GM12873 (cell line): ENCODE measurements around the gene PROX2.

Experiments used
- TF ChIP-seq, protein P1 (sequence below): IDR thresholded peaks from 2 replicates; pipeline ENCODE4 v1.5.1; 2012; ENCODE audit warnings: low read depth, mild to moderate bottlenecking, moderate library complexity, low read length, control low read depth; ENCODE audit not compliant: insufficient read depth; ENCODE audit errors: missing control alignments

PROX2 gene, protein sequence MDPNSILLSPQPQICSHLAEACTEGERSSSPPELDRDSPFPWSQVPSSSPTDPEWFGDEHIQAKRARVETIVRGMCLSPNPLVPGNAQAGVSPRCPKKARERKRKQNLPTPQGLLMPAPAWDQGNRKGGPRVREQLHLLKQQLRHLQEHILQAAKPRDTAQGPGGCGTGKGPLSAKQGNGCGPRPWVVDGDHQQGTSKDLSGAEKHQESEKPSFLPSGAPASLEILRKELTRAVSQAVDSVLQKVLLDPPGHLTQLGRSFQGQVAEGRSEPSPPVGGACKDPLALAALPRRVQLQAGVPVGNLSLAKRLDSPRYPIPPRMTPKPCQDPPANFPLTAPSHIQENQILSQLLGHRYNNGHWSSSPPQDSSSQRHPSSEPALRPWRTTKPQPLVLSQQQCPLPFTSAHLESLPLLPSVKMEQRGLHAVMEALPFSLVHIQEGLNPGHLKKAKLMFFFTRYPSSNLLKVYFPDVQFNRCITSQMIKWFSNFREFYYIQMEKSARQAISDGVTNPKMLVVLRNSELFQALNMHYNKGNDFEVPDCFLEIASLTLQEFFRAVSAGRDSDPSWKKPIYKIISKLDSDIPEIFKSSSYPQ

DNA sequence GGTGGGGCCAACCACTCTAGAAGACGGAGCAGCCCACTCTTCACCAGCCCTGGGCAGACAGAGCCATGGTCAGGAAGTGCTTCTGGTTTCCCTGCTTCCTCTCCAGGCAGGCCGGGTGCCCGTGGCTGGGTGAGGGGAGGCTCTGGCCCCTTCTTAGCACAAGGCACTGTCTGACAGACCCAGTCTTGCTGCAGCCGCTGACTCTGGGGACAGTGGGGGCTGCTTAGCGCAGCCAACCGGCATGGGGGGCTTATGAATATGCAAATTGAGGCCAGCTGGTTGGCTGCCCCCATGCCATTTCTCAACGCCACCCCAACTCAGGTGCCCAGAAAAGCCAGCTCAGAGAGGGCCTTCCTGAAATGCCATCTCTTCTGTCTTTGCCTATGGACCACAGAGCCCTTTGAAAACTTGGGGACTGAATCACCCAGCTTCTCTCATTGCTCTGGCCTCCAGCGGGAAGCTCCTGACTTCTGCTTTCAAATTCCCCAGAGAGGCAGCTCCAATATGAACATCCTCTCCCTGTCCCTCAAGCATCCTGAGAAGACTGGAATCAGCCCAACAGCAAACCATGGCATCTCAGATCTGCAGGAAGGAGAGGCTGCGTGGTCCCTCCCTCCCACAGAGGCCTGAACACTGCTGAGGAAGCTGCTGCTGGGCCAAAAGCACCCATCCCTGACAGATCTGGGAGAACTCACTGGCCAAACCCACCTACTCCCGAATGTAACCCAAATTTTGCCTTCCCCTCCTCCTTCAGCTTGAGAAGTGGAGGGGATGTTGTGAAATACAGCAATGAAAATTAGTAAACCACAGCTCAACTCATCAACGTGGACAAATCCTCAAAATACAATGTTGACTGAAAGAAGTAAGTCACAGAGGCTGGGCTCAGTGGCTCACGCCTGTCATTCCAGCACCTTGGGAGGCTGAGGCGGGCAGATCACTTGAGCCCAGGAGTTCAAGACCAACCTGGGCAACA is at the start of gene PROX2:
PROX2 (minus strand) TSS at position 205 of the 973 bp plus-strand sequence. CDS start 12,311 bp downstream, outside the sequence.
- TF ChIP-seq, protein P1, sequence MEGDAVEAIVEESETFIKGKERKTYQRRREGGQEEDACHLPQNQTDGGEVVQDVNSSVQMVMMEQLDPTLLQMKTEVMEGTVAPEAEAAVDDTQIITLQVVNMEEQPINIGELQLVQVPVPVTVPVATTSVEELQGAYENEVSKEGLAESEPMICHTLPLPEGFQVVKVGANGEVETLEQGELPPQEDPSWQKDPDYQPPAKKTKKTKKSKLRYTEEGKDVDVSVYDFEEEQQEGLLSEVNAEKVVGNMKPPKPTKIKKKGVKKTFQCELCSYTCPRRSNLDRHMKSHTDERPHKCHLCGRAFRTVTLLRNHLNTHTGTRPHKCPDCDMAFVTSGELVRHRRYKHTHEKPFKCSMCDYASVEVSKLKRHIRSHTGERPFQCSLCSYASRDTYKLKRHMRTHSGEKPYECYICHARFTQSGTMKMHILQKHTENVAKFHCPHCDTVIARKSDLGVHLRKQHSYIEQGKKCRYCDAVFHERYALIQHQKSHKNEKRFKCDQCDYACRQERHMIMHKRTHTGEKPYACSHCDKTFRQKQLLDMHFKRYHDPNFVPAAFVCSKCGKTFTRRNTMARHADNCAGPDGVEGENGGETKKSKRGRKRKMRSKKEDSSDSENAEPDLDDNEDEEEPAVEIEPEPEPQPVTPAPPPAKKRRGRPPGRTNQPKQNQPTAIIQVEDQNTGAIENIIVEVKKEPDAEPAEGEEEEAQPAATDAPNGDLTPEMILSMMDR: no peak

DNA sequence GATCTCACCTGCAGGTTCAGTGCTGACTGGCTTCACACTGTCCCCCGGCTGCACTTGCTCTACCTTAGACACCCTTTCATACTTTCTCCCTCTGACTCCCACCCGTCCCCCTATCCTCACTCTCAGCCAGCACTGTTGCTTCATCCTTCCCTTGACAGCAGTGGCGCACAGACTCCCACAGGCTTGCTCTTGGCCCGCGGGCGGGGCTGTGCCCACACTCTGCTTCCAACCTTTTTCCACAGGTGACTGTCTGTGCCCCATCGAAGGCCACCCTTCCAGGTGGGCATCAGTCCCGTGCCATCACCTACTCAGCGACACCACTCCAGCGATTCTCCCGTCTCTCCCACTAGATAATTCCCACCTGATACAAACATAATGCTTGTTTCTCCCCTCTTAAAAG is 48.1 kb upstream of the PROX2 start:
- TF ChIP-seq, protein P1: no peak

DNA sequence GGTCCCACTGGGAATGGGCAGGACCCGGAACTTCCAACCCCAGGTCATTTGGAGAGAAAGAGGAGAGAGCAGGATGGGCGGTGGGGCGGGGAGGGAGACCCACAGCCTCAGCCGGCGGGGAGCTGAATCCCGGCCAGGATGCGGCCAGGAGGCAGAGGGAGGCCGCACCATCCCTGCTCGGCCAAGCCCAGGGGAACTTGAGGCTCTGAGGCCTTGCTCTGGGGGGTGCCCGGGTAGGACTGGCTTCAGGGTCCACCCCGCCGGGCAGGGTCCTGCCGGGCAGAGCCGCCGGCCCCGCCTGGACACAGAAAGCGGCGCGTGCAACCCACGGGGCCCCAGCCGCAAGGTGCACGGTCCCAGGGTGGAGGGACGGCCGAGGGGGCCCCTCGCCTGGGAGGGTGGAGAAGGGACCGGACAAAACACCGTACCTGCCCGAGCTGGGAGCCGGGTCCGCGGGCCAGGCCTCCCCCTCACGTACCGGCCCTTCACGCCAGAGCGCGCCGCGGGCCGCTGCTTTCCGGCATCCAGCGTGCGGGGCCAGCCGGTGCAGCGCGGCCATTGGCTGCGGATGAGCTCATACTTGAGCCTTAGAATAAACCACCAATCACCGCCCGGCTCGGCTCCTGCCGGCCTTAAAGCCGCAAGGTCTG is 46.9 kb upstream of the PROX2 start, which contains the start of gene RPS6KL1:
RPS6KL1 (minus strand) TSS at position 509 of the 650 bp plus-strand sequence. CDS start 1,719 bp downstream, outside the sequence.
- TF ChIP-seq, protein P1: no peak

DNA sequence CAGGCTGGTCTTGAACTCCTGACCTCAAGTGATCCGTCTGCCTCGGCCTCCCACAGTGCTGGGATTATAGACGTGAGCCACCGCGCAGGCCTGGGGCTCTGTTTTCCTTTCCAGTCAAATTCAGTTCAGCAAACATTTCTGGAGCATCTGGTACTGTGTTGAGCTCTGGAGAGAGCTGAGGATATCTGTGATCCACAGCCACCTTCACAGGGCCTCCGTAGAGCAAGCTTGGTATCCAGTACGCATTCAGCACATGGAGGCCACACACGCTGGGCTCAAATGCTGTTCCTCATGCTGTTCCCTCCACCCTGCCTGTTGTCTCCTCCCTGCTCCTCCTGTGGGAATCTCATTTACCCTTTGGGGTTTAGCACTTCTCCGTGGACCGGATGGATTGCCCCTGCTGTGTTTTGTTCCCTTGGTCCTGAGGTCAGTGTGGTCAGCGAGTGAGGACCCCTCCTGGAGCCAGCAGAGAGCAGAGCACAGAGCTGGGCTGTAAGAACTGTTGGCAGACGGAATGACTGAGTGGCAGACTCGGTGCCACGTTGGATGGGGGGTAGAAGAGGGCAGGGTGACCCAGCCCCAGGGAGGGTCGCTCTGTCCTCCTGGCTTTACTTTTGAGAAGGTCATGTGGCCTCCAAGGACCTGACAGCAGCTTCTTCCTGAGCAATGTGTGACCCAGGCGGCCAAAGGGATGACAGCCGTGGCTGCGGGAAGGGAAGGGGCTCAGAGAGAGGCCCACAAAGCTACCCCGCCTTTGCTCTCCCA is 46.2 kb upstream of the PROX2 start:
- TF ChIP-seq, protein P1: no peak

DNA sequence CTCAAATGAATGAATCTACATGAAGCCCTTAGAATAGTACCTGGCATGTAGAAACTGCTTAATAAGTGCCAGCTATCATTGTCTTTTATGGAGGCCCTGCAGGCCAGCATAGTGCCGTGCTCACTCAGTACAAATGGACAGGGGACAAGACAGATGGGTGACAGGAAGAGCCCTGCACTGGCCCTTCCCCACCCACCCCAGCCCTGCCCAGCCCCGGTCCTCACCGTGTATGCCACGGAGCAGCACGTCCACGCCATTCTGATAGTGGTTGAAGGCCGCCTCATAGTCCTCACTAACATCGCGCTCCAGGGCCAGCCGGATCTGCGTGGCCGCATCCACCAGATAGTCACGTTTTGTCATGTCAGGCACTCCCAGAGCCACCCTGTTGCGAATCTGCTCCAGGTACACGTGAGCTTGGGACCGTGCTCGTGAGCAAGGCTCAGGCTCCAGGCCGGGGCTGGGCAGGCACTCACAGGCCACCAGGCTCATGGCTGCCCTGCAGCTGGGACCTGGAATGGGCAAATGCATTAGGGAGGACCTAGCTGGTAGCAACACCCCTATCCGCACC is 45.2 kb upstream of the PROX2 start:
- TF ChIP-seq, protein P1: no peak

DNA sequence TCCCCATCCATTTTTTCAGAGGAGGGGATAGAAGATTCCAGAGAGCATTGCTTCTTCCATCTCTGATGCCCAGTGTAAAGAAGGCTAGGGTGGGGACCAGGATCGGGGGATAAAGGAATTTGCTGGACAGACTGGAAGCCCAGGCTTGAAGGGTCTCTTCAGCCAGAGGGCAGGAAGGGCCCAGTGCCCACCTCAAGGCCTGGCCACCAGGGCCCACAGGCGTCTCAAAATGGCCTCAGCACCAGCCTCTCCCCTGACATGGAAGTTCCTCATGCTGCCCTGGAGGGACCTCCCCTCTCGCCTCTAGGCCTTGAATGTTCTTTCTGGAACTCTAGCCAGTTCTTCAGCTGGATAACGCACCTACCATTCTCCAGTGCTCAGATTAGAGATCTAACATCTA is 44.3 kb upstream of the PROX2 start:
- TF ChIP-seq, protein P1: no peak
